Eye (tissue), 1 donor: ENCODE results near the gene CATSPER1.

ENCODE experiments used
- DNase-seq: peaks from one replicate; pipeline ENCODE4 v3.0.0-alpha.2; 2015

CATSPER1 gene

DNA sequence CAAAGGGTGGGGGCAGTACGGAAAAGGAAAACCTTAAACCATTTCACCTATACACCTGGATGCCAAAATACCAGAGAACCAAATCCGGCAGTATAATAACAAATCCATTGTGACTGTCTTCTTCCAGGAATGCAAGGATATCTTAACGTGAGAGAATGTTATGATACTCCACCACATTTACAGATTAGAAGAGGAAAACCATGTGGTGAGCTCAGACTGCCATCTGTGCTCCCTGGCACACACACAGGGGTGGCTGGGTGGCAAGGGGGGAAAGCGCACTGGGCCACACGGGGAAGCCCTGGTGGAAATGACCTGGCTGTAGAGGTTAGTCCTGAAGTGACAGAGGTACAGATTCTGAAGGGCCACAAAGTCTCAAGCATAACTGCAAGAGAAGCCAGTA is 34.2 kb downstream of the CATSPER1 start:
- DNase-seq: no peak

DNA sequence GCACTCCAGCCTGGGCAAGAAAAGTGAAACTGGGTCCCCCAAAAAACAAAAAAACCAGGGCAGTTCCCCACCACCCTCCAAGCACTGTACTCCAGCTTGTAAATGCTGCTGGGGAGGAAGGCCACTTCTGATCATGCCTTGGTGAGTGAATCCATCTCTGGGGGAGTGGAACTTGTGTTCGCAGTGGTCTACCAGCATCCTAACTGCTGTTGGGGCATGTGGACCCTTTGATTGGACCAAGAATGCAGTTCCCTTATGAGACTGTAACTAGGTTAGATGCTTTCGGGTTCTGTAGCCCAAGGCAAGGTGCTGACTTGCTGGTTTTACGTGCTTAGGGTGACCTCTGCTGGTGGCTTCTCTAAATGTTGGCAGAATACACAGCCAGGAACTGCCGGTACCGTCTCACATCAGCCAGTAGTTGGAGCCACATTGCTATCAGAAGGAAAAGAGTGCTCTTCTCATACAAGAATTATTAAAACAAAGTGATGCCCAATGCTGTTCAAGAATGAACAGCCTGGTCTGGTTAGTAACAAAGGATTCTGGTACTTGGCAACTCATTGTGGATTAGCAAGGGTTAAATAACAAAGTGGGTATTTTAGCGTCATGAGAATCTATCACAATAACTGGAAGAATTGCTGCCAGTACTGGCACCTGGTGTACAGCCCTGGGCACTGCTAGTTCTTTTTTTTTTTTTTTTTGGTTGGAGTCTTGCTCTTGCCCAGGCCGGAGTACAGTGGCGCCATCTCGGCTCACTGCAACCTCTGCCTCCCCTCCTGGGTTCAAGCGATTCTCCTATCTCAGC is 37.3 kb downstream of the CATSPER1 start:
- peak; percentile 99 for DNase-seq

DNA sequence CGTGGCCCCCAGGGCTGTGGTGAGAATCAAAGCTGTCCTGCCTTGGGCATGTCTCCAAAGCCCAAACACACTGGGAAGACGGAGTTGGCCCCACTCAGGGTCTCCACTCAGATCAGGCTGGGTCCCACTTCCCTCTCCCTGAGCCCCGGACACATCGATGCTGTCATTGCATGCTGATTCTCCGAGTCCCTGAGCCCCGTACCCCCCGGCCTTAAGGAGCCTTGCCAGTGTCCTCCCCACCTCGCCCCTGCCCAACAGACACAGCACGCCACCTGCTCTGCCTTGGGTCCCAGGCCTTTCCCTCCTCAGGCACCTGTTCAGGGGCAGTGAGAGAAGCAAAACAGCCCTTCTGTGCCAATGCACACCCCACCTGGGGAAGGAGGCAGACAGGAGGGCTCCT is 38.9 kb downstream of the CATSPER1 start:
- DNase-seq: no peak

DNA sequence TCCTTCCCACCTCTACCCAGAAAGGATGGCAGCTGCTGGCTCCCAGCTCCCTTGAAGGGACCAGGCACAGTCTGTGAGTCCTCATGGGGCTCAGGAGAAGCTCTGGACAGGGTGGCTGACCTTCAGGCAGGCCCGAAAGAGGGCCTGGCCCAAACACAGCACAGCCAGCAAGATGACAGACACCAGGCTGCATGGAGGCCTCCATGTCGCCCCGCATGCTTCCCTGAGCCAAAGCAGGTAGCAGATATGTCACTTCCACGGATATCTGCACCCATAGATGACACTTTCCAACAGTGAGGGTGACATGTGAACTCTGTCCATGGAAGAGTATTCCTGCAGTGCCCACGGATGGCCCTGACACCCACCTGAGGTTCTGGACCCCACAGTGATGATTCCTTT is 42.7 kb downstream of the CATSPER1 start:
- no peak for DNase-seq

DNA sequence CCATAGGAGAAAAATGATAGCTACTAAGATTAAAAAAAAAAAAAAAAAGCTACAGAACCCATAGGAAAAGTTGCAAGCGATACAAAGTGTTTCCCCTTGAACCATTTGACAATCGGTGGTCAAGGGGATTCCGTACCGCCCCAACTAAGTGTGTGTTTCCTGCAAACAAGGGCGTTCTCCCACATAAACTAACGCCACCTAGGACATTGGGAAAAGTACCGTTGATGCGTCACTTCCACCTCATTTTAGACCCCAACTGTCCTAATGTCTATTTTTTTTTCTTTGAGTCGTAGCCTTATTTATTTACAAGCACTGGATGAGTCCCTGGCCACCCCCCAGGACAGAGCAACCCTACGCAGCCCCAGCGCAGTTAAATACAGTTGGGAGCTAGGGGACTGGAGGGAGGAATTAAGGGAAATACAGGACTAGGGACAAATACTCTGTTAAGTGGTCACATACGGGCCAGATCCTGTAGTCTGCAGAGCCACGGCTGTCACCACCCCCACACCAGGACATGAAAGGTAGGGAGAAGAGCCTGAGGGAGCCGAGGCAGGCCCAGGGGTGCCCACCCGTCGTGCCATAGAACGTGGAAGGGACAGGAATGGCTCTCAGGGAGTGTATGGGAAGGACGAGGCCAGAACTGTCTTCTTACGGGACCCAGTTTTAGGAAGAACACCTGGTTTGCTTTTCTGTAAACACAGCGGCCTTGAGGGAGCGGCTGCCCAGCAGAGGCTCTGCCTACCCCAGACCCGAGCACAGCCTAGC is 43.3 kb downstream of the CATSPER1 start:
- DNase-seq: no peak

DNA sequence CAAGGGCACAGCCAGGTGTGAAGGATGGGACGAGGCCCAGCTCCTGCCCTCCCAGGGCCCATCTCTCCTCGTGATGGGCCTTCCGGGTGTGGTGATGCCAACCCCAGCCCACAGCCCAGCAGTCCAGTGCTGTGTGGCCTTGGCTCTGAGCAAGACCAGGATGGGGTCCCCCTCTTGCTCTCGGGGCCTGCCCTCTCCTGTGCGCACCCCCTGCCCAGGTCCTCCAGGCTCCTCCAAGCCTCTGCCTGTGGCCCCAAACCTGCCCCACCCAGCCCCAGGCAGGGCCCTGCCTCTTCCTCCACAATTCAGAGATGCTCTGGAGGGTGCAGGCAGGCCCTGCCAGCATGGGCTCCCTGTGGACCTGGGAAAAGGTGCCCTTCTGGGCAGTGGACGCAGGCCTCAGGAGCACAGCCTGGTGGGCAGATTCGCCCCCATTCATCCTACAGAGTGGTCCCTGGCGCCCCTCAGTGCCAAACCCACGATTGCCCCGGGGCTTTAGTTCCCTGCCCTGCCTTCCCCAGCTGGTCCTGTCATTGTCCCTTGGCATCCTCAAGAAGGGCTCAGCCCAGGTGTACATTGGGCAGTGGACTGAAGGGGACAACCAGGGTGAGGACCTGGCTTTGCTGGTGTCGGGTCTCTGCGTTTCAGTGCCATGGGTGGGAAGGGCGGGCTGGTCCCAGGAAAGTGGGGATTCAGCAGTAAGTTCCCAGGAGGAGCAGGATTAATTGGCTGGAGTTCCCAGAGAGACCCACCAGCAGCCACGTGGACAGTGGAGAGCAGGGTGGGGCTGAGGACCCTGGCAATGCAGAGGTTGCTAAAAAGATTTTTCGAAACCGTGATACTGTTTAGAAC is 44.1 kb downstream of the CATSPER1 start:
- no peak for DNase-seq

DNA sequence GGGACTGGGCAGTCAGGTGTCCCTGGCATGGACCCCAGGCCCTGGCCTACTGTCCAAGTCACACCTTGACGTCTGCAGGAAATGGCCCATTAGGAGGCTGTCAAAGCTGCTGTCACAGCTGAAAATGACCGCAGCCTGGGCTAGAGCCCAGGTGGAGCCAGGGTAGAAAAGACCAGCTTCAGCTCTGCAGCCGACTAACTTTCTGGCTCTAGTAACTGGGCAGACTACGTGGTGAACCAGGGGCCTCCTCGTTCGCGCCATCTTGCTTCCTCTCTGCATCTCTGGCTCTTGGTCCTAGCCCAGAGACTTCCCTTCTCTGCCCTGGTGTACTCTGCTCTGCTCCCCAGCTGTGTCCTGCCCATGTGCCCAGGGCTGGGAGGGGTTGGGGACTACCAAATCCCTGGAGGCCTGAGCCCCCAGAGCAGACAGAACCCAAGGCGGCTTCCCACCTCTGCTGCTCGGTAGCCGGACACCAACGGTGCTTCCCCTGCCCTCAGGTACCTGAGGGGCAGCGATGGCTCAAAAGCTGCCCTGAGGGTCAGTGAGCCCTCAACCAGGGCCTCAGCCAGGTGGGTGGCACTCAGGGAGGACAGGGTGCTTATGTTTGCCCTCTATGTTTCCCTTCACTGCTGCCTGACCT is 45.1 kb downstream of the CATSPER1 start:
- DNase-seq: no peak

DNA sequence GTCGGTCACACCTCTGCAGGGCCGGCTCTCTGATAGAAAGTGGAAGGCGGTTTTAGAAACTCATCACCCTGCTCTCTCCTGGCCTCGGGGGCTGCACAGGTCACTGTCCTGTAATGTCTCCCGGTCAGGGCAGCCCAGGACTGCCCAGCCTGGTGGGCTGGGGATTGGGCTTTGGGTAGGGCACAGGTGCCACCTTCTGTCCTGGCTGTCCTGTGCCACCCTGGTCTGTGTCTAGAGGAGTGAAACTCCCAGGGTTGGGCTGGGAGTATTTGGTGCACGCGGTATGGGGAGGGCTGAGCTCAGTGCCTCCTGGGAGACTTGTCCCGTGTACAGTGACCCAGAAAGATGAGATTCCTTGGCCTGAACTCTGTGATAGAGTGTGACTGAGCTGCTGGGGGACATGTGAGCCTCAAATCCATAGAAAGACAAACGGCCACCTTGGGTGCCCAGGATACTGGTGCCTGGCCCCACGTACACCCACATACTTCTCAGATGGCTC is 47.0 kb downstream of the CATSPER1 start:
- DNase-seq: no peak

DNA sequence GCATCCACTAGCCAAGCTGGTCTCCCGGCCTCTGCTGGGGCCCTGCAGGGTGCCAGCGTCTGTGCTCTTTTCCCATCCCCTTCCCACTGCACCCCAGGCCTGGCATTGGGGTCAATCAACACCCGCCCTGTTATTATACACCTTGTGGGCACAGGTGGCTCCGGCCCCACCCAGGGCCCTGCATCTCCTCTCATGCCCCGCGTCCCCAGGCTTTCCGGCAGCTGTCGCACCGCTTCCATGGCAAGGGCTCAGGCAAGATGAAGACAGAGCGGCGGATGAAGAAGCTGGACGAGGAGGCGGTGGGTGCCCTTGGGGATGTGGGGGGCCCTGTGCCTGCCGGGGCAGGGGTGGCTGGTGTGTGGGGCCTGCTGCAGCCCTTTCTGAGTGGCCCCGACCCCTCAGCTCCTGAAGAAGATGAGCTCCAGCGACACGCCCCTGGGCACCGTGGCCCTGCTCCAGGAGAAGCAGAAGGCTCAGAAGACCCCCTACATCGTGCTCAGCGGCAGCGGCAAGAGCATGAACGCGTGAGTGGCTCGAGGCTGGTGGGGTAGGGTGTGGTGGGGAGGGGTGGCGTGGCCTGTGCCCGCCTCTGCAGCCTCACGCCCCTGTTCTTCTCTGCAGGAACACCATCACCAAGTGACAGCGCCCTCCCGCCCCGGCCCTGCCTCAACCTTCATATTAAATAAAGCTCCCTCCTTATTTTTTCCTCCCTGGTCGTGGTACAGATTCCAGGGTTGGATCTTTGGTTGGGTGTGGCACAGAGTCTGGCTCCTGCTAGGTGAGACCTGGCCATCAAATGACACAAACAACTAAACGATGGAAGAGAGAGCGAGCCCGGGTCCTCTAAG is 47.7 kb downstream of the CATSPER1 start:
- DNase-seq: no peak

DNA sequence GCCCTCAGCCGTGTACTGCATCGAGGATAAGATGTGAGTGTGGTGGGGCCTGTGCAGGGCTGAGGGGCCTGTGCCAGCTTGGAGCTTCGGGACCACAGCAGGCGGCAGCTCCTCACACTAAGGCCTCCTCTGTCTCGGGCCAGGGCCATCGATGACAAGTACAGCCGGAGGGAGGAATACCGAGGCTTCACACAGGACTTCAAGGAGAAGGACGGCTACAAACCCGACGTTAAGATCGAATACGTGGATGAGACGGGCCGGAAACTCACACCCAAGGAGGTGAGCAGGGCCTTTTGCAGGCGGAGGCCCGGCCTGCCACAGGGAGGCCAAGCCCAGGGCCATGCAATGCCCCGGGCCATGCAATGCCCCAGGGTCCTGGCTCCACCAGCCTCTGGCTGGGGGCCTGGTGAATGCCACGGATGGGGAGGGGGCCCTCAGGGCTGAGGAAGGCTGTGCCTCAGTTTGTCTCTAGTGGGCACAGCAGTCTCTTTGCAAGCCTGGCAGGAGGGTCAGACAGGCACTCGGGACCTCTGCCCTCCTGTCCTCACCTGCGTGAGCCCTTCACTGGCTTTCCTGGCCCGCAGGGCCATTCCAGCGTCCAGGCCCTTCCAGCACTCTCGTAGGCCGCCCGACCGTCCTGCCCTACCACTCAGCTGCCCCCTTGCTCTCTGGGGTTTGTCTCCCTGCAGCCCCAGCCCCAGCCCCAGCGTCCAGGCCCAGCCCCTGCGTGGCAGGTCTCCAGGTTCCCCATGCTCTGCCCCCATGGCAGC is 48.5 kb downstream of the CATSPER1 start:
- no peak for DNase-seq

DNA sequence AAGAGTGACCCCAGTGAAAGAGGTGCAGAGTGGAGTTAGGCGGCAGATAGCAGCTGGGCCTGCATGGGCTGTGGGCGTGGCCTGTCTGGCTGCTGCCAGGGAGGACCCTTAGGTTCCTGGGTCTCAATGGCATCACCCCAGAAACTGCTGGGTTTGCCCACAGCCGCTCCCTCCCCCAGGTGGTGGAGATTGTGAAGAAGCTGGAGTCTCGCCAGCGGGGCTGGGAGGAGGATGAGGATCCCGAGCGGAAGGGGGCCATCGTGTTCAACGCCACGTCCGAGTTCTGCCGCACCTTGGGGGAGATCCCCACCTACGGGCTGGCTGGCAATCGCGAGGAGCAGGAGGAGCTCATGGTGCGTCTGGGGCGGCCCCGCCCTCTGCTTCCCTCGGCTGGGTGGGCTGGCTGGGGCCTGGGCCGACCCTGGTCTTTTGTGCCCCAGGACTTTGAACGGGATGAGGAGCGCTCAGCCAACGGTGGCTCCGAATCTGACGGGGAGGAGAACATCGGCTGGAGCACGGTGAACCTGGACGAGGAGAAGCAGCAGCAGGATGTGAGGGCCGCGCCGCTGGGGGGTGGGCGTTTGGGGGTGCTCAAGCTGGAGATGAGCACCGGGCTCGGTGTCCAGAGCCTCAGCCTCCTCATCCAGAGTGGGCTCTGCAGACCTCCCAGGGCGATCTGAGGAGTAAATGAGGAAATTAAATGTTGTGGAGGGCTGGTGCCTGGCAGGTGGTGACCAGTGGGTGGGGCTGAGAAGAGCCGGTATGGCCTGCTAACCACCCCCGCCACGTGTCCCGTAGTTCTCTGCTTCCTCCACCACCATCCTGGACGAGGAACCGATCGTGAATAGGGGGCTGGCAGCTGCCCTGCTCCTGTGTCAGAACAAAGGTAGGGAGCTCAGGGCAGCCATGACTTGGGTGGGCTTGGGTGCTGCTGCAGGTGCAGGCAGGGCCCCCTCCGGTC is 49.8 kb downstream of the CATSPER1 start:
- no peak for DNase-seq

DNA sequence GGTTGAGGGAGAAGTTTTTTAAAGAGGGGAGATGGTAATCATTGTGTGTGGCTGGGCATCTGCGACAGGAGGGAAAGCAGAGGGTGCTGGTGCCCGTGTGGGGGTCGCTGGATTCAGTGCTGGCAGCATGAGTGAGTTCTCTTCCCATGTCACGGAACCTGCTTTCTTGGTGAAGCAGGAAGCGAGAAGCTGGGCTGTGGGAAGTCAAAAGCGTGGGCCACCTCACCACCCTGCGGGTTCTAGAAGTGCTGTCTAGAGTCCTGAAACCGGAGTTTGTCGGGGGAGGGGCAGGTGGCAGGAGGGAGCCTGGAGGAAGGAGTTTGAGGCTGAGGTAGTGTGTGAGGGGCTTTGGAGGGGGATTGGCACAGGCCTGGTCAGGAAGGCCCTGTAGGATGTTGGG is 50.5 kb downstream of the CATSPER1 start:
- DNase-seq: no peak

DNA sequence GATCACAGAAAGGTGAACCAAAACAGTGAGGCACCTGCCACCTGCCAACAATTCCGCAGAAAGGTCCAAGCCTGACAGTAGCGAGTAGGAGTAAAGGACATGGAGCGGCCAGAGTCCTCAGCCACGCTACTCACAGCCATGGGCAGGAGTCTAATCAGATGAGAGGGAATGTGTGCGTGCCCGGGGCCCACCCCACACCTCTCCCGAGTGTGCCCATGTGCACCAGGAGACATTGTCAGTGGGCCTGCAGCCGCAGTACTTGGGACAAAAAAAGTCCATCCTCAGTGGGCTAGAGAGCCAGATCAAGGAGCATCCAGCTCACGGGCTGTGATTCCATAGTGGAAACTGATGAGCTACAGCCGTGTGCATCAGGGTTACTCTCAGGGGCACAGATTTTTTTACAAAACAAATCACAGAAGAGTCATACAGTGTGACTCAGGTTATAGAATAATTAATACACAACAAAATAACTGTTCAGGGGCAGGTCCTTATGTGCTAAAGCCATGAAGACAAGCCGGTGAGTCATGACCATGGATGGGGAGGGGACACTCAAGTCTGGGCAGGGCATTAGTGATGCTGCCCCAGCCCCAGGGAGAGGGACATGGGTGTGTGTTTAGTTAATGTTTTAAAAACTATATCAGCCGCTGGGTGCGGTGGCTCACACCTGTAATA is 52.7 kb downstream of the CATSPER1 start:
- DNase-seq: no peak

DNA sequence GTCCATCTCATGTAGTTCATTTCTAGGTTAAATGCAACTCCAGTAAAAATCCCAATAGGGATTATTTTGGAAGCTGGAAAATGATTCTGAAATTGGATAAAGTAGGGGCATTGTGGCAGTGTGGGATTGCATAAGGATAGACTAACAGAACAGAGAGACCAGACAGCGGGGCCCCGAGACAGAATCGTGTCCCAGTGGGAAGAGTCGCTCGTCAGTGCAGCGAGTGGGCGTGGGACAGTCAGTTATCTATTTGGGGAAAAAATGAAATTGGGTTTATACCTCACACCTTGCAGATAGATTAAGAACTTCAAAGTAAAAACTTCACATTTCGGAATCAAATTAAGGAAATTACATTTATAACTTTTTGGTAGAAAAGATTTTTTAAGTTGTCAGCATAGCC is 54.2 kb downstream of the CATSPER1 start:
- no peak for DNase-seq

DNA sequence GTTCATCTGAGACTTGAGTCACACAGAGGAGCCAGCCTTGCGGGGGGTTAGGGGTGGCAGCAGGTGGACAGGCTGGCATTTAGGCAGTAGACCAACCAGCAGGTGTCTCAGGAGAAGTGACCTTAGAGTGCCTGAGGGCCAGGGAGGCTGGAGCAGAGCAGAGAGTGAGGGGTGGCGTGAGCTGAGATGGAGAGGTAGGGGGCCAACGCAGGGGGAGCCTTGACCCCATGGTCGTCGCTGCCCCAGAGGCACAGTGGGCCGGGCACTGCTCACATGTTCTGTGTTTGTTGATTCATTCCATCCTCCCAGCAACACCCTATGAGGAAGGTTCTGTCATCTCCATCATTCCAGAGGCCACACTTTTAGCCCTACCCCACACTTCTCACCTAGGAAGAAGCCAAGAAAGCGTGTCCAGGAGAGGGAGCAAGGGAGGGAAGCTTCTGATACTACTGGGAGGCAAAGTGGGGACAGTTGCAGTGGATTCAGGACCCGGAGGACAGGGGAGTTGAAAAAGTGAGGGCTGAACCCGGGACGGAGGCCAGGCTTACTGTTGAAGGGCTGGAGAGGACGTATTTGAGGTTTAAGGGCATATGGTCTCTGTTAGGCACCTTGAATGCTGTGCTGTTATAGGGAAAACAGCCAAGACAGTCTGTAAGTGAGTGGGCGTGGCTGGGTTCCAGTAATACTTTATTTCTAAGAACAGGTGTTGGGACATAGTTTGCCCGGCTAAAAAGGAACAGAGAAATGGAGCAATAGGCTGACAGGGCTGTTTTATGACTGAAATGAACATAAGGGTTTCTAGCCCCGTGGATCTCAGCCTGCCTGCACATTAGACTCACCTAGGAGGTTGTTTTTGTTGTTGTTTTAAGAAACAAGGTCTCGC is 57.4 kb downstream of the CATSPER1 start:
- DNase-seq: no peak

DNA sequence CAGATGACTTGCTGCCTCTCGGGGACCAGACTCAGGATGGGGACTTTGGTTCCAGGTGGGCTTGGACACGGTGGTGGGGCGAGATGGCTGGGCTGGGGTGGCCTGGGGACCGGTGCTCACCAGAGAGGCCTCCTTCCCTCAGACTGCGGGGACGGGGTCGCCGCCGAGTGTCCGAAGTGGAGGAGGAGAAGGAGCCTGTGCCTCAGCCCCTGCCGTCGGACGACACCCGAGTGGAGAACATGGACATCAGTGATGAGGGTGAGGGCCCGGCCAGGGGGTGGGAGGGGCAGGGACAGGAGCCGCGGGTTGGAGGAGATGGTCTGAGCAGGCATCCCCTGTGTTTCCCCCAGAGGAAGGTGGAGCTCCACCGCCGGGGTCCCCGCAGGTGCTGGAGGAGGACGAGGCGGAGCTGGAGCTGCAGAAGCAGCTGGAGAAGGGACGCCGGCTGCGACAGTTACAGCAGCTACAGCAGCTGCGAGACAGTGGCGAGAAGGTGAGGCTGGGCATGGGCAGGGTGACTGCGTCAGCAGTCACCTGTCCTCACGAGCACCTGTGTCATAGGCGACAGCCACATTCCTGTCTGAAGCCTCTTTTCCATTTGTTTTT is 58.8 kb downstream of the CATSPER1 start:
- DNase-seq: no peak
